ENCODE results near the gene CCDC43.

DNA sequence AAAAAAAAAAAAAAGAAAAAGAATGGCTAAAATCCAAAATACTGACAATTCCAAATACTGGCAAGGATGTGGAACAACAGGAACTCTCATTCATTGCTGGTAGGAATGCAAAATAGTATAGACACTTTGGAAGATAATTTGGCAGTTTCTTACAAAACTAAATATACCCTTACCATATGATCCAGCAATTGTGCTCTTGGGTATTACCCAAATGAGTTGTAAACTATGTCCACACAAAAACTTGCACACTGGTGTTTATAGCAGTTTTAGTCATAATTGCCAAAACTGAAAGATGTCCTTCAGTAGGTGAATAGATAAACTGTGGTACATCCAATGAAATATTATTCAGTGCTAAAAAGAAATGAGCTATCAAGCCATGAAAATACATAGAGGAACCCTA lies 41.8 kb downstream of the CCDC43 start:
- TF ChIP-seq, protein P1, sequence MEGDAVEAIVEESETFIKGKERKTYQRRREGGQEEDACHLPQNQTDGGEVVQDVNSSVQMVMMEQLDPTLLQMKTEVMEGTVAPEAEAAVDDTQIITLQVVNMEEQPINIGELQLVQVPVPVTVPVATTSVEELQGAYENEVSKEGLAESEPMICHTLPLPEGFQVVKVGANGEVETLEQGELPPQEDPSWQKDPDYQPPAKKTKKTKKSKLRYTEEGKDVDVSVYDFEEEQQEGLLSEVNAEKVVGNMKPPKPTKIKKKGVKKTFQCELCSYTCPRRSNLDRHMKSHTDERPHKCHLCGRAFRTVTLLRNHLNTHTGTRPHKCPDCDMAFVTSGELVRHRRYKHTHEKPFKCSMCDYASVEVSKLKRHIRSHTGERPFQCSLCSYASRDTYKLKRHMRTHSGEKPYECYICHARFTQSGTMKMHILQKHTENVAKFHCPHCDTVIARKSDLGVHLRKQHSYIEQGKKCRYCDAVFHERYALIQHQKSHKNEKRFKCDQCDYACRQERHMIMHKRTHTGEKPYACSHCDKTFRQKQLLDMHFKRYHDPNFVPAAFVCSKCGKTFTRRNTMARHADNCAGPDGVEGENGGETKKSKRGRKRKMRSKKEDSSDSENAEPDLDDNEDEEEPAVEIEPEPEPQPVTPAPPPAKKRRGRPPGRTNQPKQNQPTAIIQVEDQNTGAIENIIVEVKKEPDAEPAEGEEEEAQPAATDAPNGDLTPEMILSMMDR (IDR thresholded peaks at IDR 0.05; ENCODE audit: low read depth, low read length, missing input control), result no peak
- no peak for TF ChIP-seq SP1 (IDR thresholded peaks at IDR 0.05)
- TF ChIP-seq, protein P2, sequence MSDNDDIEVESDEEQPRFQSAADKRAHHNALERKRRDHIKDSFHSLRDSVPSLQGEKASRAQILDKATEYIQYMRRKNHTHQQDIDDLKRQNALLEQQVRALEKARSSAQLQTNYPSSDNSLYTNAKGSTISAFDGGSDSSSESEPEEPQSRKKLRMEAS (IDR thresholded peaks at IDR 0.05), result no peak
- TF ChIP-seq, protein P3, sequence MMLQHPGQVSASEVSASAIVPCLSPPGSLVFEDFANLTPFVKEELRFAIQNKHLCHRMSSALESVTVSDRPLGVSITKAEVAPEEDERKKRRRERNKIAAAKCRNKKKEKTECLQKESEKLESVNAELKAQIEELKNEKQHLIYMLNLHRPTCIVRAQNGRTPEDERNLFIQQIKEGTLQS (IDR thresholded peaks at IDR 0.05), result no peak
- TF ChIP-seq GABPA (IDR thresholded peaks at IDR 0.05 in 1 of 2, conservative IDR thresholded peaks at IDR 0.05 in 1 of 2), result no peak
- TF ChIP-seq RXRA (IDR thresholded peaks at IDR 0.05), result no peak
- TF ChIP-seq YY1 (IDR thresholded peaks at IDR 0.05), result no peak
- TF ChIP-seq FOXA1 (IDR thresholded peaks at IDR 0.05), result no peak
- no peak for TF ChIP-seq RAD21 (IDR thresholded peaks at IDR 0.05)
- no peak for TF ChIP-seq JUND (IDR thresholded peaks at IDR 0.05)
- no peak for TF ChIP-seq EGR1 (IDR thresholded peaks at IDR 0.05; ENCODE audit: low read depth in 2 of 2)
- no peak for TF ChIP-seq TAF1 (conservative IDR thresholded peaks at IDR 0.05)
